Left lobe of liver (tissue), 2 donors: ENCODE data around the gene PITPNM3. TPM values are rescaled to one million over a fixed set of nuclear protein-coding genes. Genes with fewer than 3 reads are reported as not detected.

Experiments used
- ATAC-seq: fragments of 200-7000 bp; cut with Tn5 transposase; one replicate; pipeline ENCODE4 v1.9.1; 2020; ENCODE audit warnings: mild to moderate bottlenecking, moderate library complexity
- DNase-seq: peaks from one replicate; pipeline ENCODE4 v3.0.0-alpha.2; 2020; ENCODE audit warnings: low spot score
- total RNA-seq: library from RNA; stranded (reverse); gene quantifications from one replicate; pipeline ENCODE4 v1.2.1, GENCODE V29; 2021
- donor health status: DM: no; HTN: no; CAD: no; lungs with moderate emphysema.
- donor health status: DM: no; HTN: yes; CAD: no.

PITPNM3 gene
- total RNA-seq, 1 donor from 2014 or later: 1.8 TPM

DNA sequence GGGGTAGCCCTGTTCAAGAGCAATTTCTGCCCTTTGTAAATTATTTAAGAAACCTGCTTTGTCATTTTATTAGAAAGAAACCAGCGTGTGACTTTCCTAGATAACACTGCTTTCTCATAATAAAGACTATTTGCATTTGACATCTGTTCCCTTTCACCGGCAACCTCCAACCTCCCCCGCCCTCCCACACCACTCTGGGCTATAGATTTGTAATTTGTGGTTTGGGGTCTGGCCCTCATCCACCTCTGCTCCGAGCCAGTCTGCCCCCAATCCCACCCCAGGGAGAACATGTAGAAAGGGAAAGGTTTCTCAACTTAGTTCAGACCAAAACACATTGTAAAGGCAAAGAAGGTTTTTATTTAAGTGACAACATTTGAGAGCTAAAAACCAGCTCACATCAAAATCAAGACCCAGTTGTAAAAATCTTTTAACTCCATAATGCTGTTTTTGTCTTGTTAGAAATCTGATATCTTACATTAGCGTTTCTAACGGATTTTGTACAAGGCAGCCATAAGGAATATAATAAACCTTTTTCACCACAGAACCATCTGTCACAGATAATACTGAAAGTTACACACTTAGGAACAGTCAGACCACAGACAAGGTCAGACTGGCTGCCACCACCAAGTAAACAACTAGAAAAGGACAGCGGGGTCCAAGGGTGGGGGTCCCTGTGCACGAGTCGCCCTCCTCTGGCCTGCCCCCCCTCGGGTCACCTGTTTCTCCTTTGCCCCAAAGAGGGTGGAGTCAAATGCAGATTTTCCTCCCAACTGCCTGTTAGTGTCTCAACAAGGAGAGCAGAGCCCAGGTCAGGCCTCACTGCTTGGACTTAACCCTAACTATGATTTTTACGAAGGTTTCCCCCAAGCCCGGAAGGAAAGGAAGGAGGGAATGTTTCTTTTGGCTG is 105.2 kb downstream of the PITPNM3 start:
- DNase-seq: no peak
- no peak for ATAC-seq

DNA sequence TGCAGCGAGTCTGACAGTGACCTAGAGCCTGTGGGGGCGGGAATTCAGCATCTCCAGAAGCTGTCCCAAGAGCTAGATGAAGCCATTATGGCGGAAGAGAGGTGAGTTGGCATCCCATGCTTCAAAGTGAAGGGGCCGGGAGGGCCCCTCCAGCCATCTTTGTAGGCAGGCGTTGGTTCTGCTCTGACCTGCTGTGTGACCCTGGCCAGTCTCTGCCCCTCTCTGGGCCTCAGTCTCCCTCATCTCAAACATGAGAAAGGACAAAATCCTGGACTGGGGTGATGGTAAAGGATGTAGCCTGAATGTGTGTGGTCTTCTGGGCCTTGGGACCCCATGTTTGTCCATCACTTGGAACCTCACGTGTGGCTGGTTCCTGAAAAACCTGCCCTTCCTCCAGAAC is 107.0 kb downstream of the PITPNM3 start:
- DNase-seq: no peak

DNA sequence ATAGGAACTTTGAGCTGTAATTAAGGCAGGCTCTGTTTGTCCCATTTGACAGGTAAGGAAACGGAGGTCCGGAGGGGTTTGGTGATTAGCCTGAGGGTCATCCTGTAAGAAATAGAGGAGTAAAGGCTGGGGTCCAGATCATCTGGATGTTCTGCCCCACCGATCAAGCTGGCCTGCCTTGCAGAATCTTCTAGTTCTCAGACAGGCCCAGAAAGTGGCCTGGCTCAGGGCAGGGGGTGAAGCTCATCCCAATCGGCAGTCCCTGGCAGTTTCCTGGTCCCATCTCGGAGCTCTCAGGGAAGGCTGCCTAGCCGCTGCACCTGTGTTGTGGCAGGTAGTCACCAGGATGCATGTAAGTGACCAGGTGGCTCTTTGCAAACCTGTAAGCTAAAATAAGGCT is 107.9 kb downstream of the PITPNM3 start:
- no peak for ATAC-seq
- no peak for DNase-seq

More for the DNA sequence above, 107.0 kb downstream of the PITPNM3 start:
- no peak for ATAC-seq

DNA sequence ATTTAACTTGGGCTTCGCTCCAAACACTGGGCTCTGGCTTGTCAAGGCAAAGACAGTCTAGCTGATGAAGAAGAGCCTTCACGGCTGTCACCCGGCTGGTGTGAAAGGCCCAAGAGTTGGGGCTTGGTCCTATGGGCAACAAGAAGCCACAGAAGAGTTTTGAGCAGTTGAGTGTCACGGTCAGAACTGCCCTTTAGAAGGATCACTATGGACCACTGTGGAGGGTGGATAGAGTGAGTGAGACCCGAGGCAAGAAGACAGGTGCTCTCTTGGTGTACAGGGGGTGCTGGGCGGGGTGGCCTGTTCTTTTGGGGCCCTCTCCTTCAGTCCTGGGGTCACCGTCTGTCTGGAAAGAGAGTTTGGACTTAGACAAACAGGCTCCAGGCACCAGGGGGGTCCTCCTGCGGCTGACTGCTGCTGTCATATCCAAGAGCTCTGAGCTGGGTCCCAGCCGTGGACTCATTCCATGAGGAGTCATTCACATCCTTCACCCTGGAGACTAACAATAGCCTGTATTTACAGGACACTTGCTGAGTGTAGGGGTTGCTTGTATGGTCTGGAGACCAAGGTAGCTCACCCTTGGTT is 109.7 kb downstream of the PITPNM3 start:
- DNase-seq (no peak), ATAC-seq (no peak)

DNA sequence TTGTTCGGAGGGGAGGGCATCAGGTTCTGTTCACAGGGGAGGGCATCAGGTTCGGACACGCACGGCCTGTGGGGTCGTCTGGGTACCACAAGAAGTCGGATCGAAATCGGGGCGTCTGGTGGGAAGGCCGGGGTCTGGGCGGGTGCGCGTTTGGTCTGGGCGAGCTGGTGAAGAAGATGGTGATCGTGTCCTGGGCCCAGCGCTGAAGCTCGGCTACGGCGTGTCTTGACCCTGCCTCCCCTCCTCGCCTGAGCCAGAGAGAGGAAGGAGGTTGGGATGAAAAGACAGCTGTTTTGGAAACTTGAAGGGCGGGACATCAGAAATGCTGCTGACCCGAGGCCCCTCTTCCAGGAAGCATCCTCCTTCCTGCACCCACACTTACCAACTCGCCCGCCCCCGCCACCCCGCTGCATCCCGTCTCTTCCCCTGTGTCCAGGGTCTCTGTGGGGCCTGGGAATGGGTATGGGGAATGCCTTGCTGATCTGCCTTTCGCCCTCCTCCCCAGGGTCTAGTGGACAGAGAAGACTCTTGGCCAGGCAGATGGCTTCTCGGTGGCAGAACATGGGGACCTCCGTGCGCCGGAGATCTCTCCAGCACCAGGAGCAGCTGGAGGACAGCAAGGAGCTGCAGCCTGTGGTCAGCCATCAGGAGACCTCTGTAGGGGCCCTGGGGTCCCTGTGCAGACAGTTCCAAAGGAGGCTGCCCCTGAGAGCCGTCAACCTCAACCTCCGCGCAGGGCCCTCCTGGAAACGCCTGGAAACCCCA is 111.6 kb downstream of the PITPNM3 start:
- DNase-seq: no peak

DNA sequence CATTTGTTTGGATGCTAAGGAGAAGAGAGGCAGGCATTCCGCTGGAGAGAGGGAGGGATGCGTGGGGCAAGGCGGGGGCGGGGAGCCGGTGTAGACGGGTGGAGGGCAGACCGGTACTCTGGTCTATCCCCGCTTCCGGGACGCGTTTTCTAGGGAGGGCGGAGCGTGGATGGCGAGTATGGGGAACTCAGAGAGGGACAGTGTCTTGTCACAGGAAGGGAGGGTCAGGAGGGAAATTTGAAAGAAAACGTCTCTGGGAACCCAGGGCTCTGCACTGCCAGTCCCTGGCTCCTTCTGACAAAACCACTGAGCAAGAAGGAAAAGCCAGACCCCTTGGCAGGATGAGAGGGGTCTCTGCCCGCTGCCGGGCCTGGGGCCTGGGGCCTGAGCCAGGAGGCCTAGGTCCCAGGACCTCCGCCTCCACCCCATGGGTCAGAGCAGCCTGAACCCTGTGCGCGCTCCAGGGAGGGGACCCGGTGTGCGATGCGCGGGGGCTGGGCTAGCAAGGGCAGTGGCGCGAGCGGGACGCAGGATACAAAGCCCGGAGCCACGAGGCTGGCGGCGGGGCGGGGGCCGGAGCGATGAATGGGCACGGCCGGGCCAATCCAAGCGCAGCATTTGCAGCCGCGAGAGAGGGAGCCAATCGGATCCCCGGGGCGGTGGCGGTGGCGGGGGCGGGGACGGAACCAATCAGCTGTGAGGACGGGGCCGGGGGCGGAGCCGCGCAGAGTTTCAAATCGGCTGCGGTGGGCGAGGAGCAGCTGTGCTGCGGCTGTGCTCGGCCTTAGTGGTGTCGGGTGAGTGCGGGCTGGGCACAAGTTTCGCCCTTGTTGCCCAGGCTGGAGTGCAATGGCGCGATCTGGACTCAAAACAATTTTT is 112.4 kb downstream of the PITPNM3 start, which contains the start of gene PIMREG:
PIMREG (plus strand) TSS at position 764 of the 879 bp plus-strand sequence. CDS start 656 bp downstream, outside the sequence.
- ATAC-seq: peak; percentile 94
- peak; percentile 79 for DNase-seq

More for the DNA sequence above, 111.6 kb downstream of the PITPNM3 start:
- ATAC-seq: no peak

DNA sequence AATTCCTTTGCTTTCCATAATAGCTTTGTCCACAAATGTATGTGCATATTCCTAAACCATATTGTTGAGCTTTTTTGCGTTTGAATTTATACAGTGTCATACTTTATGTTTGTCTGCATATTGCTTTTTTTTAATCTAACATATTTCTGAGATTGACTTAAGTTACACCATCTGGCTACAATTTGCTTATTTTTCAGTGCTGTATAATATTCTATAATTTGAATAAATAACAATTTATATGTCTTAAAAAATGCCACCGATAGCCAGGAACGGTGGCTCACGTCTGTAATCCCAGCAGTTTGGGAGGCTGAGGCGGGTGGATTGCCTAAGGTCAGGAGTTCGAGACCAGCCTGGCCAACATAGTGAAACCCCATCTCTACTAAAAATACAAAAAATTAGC is 113.6 kb downstream of the PITPNM3 start:
- DNase-seq (no peak), ATAC-seq (no peak)

DNA sequence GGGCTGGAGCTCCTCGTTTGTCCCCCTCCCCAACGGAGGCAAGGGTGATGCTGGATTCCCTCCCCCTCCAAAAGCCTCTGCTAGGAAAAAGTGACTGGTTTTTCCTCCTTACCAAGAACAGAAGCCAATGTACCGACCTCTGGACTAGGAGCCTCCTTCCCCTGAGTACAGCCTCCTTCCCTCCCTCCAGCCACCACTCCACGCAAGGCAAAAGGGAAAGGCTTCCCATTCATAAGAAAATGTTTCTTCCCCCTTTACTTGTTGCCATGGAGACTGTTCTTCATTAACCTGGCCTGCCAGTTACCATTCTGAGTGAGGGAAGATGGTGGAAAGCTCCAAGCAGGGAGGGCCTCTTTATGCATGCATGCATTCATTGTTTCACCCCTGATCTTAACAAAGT is 116.4 kb downstream of the PITPNM3 start:
- no peak for DNase-seq

DNA sequence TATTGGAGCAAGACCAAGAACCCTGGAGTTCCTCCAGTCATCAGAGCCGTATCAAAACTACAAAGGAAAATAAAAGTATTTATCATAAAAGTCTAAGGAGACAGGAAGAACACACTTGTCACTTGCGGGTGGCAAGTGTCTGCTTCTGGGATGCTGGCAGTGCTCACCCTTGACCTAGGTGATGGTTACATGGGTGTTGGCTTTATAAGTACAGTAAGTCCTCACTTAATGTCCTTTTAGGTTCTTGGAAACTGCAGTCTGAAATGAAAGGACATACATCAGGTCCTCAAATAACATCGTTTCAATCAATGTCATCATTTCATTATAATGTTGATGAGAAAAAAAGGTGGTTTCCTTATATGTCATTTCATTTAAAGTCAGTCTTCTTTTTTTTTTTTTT is 118.4 kb downstream of the PITPNM3 start:
- ATAC-seq (no peak), DNase-seq (no peak)

More for the DNA sequence above, 116.4 kb downstream of the PITPNM3 start:
- ATAC-seq: no peak

DNA sequence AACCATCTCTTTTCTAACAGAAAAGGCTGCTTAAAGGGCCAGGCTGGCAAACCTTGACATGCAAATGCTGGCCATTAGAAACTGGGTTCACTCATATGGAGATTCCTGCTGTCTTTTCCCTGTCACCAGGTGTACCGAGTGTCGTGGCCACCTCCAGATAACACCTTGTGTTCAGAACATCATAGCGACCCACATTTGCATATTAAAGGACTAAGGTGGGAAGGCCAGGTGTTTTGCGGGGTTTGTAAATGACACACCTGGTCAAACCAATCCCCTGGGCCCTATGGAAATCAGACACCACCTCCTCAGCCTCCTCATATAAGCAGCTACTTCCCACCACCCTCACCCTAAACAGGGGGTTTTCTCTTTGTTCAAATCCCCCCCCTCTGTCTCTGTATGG is 118.9 kb downstream of the PITPNM3 start:
- DNase-seq (no peak), ATAC-seq (no peak)

DNA sequence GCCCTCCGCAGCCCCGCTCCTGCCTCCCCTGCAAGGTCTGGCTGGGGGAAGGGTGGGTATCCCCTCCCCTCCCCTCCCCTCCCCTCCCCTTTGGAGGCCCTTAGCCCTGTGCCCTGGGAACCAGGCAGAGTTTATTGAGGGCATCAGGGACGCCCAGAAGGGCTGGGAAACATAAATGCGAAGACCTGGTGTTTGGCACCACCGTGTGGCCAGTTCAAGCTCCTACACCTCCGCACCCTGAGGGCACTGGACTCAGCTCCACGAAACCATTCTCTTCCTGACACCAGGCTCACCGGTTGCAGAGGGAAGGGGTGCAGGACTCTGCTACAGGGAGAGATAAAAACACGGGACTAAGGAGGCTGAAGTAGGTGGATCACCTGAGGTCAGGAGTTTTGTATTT is 120.4 kb downstream of the PITPNM3 start:
- peak; percentile 62 for DNase-seq
- peak; percentile 98 for ATAC-seq

DNA sequence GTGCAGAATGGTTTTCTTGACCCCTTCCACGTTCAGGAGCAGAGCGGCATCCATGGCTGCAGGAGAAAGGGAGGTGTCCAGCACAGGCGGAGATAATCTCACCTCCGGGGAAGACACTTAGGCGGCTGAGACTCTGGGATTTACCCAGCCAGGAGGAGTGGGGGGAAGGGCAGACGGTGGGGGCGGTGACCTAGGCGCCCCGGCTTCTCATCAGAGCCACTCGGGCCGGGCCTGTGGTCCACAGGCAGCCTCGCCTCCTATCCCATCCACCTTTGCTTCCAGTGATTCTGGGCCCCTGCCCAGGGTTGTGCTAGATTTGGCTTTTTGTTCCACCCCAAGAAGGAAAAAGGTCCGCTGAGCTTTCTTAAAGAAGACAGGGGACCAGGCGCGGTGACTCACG is 121.3 kb downstream of the PITPNM3 start, which contains the start of gene AIPL1:
AIPL1 (minus strand) TSS at position 71 of the 400 bp plus-strand sequence; CDS start at position 54, 17 bp downstream.
- ATAC-seq (no peak), DNase-seq (no peak)

DNA sequence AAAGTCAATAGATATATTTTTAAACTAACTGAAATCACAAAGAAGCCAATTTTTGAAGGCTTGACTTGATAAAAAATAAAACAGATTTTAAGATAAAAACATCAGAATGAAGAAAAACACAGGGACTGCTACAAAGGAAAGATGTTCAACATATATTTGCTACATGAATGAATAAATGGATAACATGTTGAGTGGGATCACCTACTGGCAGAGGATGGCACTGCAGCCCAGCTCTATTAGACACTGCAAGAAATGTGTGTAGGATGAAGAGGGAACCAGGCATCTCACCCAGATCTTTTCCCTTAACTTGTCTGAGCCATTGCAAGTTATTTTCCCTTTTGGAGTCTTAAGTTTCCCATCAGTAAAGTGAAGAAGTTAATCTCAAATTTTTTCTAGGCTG is 125.6 kb downstream of the PITPNM3 start:
- ATAC-seq (no peak), DNase-seq (no peak)

DNA sequence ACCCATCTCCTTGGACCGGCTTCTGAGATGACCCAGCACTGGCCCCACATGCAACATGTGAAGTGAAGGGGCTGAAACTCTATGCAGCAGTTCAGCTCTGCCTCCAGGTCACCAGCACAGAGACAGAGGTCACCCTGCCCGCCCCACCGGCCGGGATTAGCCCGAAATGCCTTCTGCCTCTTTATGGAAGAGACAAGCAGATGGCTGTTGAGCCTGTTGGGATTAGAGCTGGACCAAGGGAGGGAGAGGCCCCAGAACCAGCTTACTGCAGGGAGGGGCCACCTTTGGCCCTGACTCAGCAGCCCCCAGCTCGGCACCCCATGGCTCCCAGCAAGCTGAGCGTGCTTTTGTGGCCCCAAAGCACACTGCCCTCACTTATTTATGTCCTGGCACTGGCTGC is 127.1 kb downstream of the PITPNM3 start:
- ATAC-seq: no peak
- DNase-seq: no peak

DNA sequence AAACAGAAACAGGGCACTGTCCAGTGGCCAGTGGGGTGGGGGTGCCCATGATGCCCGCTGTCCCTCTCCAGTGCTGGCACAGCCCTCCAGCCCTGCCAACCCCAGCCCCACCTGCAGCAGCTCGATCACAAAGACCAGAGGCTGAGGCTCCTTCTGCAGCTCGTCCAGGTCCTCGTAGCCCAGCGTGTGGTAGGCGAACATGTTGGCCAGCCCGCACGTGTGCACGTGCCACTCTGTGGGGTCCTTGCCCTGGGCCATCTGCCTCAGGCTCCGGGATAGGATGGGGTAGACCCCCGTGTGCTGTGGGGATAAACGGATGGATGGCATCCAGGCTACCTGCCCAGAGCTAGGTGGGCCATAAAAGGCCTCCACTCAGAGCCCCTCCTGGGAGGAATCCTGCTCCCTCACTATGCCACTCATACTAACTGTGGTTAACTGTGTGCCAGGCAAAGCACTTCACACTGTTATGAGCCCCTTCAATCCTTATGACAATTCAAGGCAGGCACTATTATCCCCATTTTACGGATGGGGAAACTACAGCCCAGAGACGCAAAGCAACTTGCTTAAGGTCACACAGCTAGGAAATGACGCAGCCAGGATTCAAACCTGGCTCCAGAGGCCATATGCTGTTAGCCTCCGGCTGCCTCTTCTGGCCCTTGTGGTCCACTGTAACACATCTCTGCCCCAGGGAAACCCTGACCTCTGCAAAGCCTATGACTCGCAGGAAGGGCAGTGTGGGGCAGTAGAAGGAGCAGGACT is 128.0 kb downstream of the PITPNM3 start:
- no peak for DNase-seq
- ATAC-seq: no peak

DNA sequence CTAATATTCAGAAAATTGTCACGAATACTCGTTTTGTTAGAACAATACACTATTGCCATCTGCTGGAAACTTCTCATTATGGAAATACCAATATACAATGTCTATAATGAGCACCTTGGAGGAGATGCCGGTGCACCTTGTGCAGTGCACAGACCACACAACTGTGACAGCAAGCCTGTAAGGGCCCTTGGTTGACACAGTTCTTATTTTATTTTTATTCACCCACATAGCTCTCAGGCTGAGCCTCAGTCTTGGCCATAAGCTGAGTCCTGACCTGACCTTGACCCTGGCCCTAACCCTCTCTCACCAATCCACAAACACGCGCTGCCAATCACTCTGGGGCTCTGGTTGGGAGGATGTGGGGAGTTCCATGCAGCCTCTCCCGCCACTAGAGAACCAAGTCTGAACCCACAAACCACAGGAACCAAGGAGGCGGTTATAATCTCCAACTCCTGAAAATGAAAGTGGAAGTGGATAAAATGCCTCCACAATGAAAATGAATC is 129.0 kb downstream of the PITPNM3 start:
- ATAC-seq: no peak
- no peak for DNase-seq

DNA sequence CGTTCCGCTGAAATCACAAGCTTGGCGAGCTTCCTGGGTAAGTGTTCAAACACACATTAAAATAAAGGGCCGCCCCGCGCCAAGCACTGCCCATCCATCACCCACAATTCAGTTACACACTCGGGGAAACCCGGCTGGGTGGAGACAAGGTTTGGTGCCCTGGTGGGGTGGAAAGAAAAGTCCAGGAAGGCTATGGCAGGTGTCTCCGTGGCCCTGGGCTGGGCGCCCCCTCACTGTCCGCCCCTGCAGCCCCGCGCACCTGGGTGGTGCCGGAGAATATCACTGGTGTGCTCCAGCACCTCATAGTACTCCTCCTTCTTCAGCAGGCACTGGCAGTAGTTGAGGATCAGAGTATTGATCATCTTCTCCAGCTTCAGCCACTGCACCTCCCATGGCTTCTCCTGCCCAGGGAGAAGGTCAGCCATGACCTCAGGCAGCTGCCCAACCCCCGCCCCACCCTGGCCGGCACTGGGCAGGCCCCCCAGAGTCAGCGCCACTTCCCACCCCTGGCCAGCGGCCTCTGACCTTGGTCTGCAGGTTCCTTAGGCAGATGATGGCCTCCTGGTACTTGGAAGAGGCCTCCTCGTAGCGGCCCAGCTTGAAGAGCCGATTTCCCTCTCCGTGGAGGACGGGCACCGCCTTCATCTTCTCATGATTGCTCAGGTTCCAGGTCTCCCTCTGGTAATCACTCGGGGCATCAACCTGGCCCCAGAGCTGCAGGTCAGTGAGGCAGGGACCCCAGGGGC is 129.8 kb downstream of the PITPNM3 start:
- ATAC-seq: no peak
- no peak for DNase-seq

DNA sequence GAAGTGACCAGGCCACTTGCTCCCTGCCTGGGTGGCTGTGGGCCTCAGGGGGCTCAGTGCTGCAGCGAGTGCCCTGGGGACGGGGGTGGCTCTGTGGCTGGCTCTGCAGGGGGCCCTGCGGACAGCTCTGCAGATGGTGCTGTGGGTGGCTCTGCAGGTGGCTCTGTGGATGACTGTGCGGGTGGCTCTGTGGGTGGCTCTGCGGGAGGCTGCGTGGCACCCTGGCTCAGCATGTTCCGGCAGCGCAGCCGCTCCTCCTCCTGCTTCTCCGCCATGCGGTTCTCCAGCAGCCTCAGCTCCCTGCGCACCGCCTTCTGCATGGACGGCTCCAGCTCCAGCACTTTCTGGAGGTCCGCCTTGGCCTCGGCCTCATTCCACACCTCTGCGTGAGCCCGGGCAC is 130.9 kb downstream of the PITPNM3 start:
- ATAC-seq (no peak), DNase-seq (no peak)

DNA sequence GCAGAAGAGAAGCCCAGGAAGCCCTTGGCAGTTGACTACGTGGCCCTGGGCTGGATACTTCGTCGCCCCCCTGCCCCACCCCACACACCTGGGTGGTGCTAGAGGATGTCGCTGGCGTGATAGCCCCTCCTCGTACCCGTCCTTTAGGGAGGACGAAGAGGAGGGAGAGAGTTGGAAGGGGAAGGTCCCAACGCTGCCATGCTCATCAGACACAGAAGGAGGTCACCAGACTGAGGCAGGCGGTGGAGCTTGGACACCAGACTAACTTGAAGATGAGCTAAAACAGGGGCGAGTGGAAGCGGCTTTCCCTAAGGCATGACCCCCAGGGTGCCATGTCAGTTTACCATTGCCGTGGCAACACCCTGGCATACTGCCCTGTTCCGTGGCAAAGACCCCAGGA is 132.4 kb downstream of the PITPNM3 start:
- ATAC-seq (no peak), DNase-seq (no peak)
